HUES64 (cell line): Measurements from ENCODE around the gene DENND5B.
A peak's percentile ranks its signal among the peaks of the same experiment; 100 is the strongest.
"Not testable (repeated sequence)": the region's sequence is repeated elsewhere in the genome, so short reads cannot be mapped to it uniquely, and the experiment has no call there.

Experiments
- H3K27ac ChIP-seq: 2 replicates; pipeline ENCODE4 v1.7.0; 2013; ENCODE audit warnings: low read depth, low read length, inconsistent platforms
- H3K27me3 ChIP-seq: 2 replicates; pipeline ENCODE4 v1.6.1; 2013; ENCODE audit warnings: mild to moderate bottlenecking, low read length; ENCODE audit not compliant: insufficient read depth
- H3K36me3 ChIP-seq: 2 replicates; pipeline ENCODE4 v1.6.1; 2013; ENCODE audit warnings: mild to moderate bottlenecking, low read length; ENCODE audit not compliant: insufficient read depth
- H3K4me1 ChIP-seq: 2 replicates; pipeline ENCODE4 v1.6.1; 2013; ENCODE audit warnings: mild to moderate bottlenecking, low read length, moderate library complexity; ENCODE audit not compliant: insufficient read depth
- H3K4me3 ChIP-seq: 2 replicates; pipeline ENCODE4 v1.5.1; 2013; ENCODE audit warnings: mild to moderate bottlenecking, low read length, moderate library complexity
- H3K9ac ChIP-seq: 2 replicates; pipeline ENCODE4 v1.6.1; 2013; ENCODE audit warnings: mild to moderate bottlenecking, low read depth, low read length
- H3K9me3 ChIP-seq: 2 replicates; pipeline ENCODE4 v1.6.1; 2013; ENCODE audit warnings: low read depth, low read length; ENCODE audit not compliant: insufficient read depth
- WGBS: fragments of 150-250, 120-280 bp; methylation state at CpG from one replicate; pipeline ENCODE4 v1.1.7; 2013; ENCODE audit warnings: missing lambda C conversion rate; 5-methylcytosine and 5-hydroxymethylcytosine counted together

DENND5B gene

GRCh38 chr12:31504625-31505222 lies 86.2 kb downstream of the DENND5B start:
- Histone ChIP-seq H3K27me3 (no peaks in the 10 kb centered on the region), H3K9ac (no peak overlapping the region), H3K36me3 (no peaks in the 10 kb centered on the region), H3K9me3 (peaks cover 12% of the 10 kb centered on the region; the same call in 1 of the 2 replicates), H3K27ac (no peak overlapping the region), H3K4me1 (peaks cover 46% of the 10 kb centered on the region), H3K4me3 (no peak overlapping the region)
- 99% methylated on average over 7 of the region's 7 CpGs for WGBS

DNA sequence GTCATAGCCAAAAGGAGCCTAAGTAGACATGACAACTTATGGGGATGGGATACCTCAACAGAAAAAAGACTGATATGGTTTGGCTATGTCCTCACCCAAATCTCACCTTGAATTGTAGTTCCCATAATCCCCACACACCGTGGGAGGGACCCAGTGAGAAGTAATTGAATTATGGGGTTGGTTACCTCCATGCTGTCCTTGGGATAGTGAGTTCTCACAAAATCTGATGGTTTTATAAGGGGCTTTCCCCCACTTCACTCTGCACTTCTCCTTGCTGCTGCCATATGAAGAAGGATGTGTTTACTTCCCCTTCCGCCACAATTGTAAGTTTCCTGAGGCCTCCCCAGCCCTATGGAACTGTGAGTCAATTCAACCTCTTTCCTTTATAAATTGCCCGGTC lies 89.9 kb downstream of the DENND5B start:
- H3K9me3 ChIP-seq = peaks cover 12% of the 10 kb centered on the region; the same call in 1 of the 2 replicates
- H3K9ac ChIP-seq, H3K27ac ChIP-seq, H3K27me3 ChIP-seq, H3K36me3 ChIP-seq, H3K4me3 ChIP-seq: not testable (repeated sequence)
- H3K4me1 ChIP-seq = peaks cover 37% of the 10 kb centered on the region
- WGBS = 93% methylated on average over 2 of the region's 3 CpGs

DNA sequence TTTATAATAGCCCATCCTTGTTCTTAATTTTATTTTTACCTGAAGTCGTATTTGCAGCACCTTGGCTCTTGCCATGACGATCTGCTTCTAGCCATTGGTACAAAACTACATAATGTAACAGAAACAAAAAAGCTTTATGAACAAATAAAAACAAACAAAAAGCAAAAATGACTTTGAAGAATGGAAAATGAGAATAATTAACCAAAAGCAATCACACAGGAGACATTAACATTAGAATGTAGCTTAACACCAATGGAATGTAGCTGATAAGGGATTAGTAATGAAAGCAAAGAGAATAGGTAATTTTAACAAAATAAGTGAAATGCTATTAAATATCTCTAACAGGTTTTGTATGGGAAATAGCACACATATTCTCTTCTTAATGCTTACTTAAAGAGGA lies 91.4 kb downstream of the DENND5B start:
- Histone ChIP-seq H3K27me3 (no peaks in the 10 kb centered on the region), H3K4me1 (peaks cover 37% of the 10 kb centered on the region), H3K36me3 (peaks cover 7% of the 10 kb centered on the region; the same call in 1 of the 2 replicates), H3K27ac (peak overlapping the region; percentile 61; the same call in 1 of the 2 replicates), H3K9me3 (peaks cover 2% of the 10 kb centered on the region; the same call in 1 of the 2 replicates), H3K4me3 (no peak overlapping the region), H3K9ac (no peak overlapping the region)
- WGBS = 53% methylated on average over 2 of the region's 2 CpGs

- Histone ChIP-seq H3K9ac (no peak overlapping the region), H3K27ac (0 out of 2 replicates have a peak overlapping the region, but pooled peaks have one; percentile 22), H3K9me3 (no peaks in the 10 kb centered on the region), H3K4me3 (no peak overlapping the region), H3K36me3 (peaks cover 9% of the 10 kb centered on the region; the same call in 1 of the 2 replicates), H3K4me1 (peaks cover 37% of the 10 kb centered on the region), H3K27me3 (no peaks in the 10 kb centered on the region)
- WGBS = 89% methylated on average over 4 of the region's 4 CpGs
Measured at GRCh38 chr12:31498424-31498823, 92.5 kb downstream of the DENND5B start.

DNA sequence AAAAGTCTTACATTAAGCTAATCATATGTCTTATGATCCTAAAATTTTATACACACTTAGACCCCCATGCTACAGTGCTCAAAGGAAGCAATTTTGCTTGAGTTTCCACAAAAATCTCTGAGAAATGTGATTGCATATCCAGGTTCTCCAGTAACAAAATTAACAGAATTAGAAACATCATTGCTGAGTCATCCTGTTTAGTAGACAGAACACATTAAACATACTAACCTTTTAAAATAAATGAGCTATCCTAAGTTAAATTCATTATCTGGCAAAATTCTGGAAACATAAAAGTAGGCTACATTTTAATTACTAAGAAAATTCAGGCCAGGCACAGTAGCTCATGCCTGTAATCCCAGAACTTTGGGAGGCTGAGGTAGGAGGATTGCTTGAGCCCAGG lies 94.7 kb downstream of the DENND5B start:
- no peak overlapping the region for H3K4me3 ChIP-seq
- H3K9me3 ChIP-seq = no peaks in the 10 kb centered on the region
- H3K36me3 ChIP-seq = peaks cover 11% of the 10 kb centered on the region; the same call in 1 of the 2 replicates
- H3K27ac ChIP-seq = no peak overlapping the region
- H3K9ac ChIP-seq = no peak overlapping the region
- peaks cover 44% of the 10 kb centered on the region for H3K4me1 ChIP-seq
- no peaks in the 10 kb centered on the region for H3K27me3 ChIP-seq

- Histone ChIP-seq H3K27ac (no peak overlapping the region), H3K9ac (no peak overlapping the region), H3K36me3 (peaks cover 11% of the 10 kb centered on the region; the same call in 1 of the 2 replicates), H3K27me3 (no peaks in the 10 kb centered on the region), H3K9me3 (no peaks in the 10 kb centered on the region), H3K4me1 (peaks cover 36% of the 10 kb centered on the region), H3K4me3 (no peak overlapping the region)
- WGBS = 96% methylated on average over 2 of the region's 2 CpGs
Measured at GRCh38 chr12:31494455-31494854, 96.5 kb downstream of the DENND5B start.

DNA sequence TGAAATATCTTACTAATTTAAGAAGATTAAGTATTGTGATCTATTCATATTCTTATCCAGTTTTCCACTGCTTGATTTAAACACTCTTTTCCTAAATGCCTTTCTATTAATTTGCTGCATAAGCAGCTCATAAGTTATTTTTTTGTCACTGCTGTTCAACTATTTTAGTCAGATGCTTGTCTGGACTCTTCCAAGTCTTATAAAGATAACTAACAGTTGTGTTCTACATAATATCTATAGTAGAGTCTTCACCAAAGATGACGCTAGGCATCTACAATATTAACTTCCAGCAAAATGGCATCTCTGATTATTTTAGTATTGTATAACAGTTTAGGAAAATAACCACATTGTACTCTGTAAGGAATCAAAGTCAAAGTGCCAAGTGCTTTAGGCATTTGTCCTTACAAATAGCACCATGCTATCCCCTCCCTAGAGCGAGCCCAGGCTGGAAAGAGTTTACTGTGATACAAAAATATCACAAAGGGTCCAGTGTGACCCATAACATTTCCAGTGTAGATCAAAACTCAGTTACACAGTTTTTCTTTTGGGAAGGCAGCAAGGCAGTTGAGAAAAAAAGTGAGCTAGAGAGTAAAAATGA lies 98.2 kb downstream of the DENND5B start:
- Histone ChIP-seq H3K36me3 (peaks cover 11% of the 10 kb centered on the region; the same call in 1 of the 2 replicates), H3K27ac (0 out of 2 replicates have a peak overlapping the region, but pooled peaks have one; percentile 8), H3K9ac (no peak overlapping the region), H3K9me3 (no peaks in the 10 kb centered on the region), H3K4me1 (peaks cover 21% of the 10 kb centered on the region), H3K27me3 (no peaks in the 10 kb centered on the region), H3K4me3 (no peak overlapping the region)
- WGBS = 100% methylated on average over 1 of the region's 2 CpGs

DNA sequence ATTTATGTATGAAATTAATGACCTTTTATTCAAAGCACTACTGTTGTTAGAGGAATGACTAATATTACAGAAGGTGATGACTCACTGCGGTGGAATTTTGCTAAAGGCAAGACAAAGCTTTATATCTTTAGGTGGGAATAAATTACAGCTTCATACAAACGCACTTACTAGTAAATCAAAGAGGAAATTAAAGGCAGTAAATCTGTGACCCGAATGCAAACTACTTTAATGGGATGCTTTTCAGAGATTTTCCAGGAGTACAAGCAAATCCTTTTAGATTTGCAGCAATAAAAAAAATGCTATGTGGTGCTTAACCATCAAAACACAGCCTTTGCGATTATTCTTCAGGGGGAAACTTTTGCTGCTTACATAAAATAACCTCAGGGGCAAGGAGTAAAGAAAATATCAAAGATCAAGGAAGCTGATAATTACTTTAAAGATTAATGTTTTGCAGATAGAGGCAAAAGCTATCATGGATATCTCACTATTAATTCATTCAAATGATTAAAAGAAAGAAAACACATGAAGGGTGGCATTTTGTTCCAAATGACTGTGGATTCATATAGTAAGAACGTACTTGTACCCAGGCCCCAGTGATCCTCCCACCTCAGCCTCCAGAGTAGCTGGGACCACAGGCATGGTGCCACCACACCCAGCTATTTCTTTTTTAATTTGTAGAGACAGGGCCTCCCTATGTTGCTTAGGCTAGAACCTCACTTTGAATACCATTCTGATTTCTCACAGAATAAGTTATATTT lies 98.9 kb downstream of the DENND5B start:
- Histone ChIP-seq H3K36me3 (peaks cover 11% of the 10 kb centered on the region; the same call in 1 of the 2 replicates), H3K27me3 (no peaks in the 10 kb centered on the region), H3K27ac (peak overlapping the region; percentile 46; the same call in 1 of the 2 replicates), H3K4me3 (no peak overlapping the region), H3K9ac (no peak overlapping the region), H3K9me3 (no peaks in the 10 kb centered on the region), H3K4me1 (peaks cover 16% of the 10 kb centered on the region)
- 72% methylated on average over 3 of the region's 5 CpGs for WGBS

DNA sequence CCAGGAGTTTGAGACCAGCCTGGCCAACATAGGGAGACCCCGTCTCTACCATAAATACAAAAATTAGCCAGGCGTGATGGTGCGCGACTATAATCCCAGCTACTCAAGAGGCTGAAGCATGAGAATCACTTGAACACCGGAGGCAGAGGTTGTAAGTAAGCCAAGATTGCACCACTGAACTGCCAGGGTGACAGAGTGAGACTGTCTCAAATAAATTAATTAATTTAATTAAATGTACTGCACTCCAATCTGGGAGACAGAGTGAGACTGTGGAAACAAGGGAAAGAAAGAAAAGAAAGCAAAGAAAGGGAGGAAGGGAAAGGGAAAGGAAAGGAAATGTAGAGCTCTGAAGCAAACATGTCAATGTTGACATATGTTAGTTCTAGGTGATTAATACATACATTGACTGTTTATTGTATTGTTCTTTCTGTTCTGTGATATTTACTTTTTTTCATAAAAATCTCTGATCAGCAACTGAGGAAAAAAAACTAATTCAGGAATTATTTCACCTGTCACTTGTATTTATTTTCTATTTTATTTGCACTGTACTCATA lies 99.6 kb downstream of the DENND5B start:
- Histone ChIP-seq H3K9me3 (no peaks in the 10 kb centered on the region), H3K27ac (no peak overlapping the region; the same call in 1 of the 2 replicates), H3K4me1 (peaks cover 13% of the 10 kb centered on the region), H3K4me3 (no peak overlapping the region), H3K36me3 (peaks cover 11% of the 10 kb centered on the region; the same call in 1 of the 2 replicates), H3K9ac (no peak overlapping the region), H3K27me3 (no peaks in the 10 kb centered on the region)
- 94% methylated on average over 5 of the region's 5 CpGs for WGBS

DNA sequence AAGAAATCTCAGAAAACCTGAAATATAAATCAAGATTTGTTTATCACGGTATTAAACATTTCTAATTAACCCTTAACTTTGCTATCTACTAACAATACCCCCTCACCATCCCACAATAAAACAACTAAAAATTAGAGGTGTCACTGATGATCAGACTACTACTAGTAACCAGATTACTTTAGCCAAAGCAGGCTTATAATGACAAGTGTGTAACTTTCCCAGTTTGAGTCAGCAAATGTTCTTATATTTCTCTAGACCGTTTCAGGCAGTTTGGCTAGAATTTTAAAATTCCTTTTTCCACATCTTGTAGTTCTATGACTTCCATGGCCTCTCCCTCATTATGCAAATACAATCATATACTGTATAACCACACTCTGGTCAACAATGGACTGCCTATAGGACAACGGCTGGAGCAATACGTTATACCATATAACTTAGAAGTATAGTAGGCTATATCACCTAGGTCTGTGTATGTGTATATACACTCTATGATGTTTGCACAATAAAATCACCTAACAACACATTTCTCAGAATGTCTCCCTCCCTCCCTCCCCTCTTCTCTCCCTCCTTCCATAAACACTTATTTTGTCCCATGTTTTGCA lies 102.1 kb downstream of the DENND5B start:
- Histone ChIP-seq H3K27me3 (no peaks in the 10 kb centered on the region), H3K27ac (no peak overlapping the region), H3K4me1 (peaks cover 13% of the 10 kb centered on the region), H3K9ac (no peak overlapping the region), H3K4me3 (no peak overlapping the region), H3K9me3 (no peaks in the 10 kb centered on the region), H3K36me3 (peaks cover 2% of the 10 kb centered on the region; the same call in 1 of the 2 replicates)
- WGBS = 97% methylated on average over 2 of the region's 4 CpGs
